ENCODE results near the gene SCGB3A1. TPM values are rescaled to one million over a fixed set of nuclear protein-coding genes. Genes with fewer than 3 reads are reported as not detected.

SCGB3A1 gene
- total and polyA plus RNA-seq, 2 of the 4 experiments (the other 2 are of a cell fraction) = not detected

- Histone ChIP-seq H3K9ac (ENCODE audit: low read depth, low read length) (no peak overlapping the region), H4K20me1 (ENCODE audit: insufficient read depth, low read length) (no peaks in the 10 kb centered on the region; the same call in 1 of the 2 replicates), H3K27me3 (ENCODE audit: control insufficient read depth, insufficient read depth, low read length) (no peaks in the 10 kb centered on the region; the same call in 1 of the 2 replicates), H3K4ac (ENCODE audit: low read depth, low read length) (no peak overlapping the region), H2BK120ac (ENCODE audit: low read depth, low read length) (no peak overlapping the region), H2BK15ac (ENCODE audit: low read depth, low read length) (no peak overlapping the region), H3K18ac (ENCODE audit: low read depth, low read length) (no peak overlapping the region), H3K14ac (replicated peaks; ENCODE audit: low read depth, low read length) (no peak overlapping the region), H3K4me2 (ENCODE audit: low read depth, low read length) (no peak overlapping the region), H2AFZ (replicated peaks; ENCODE audit: low read length, poor library complexity) (no peak overlapping the region), H3K27ac (ENCODE audit: insufficient read depth, low read length) (no peak overlapping the region), H3K9me3 (ENCODE audit: control insufficient read depth, insufficient read depth, low read length) (no peaks in the 10 kb centered on the region), H2BK20ac (ENCODE audit: low read depth, low read length) (no peak overlapping the region), H2BK5ac (ENCODE audit: low read depth, low read length, poor library complexity, severe bottlenecking) (no peak overlapping the region), H4K91ac (ENCODE audit: insufficient read depth, low read depth, low read length) (no peak overlapping the region), H4K8ac (ENCODE audit: low read depth in 2 of 2, low read length in 2 of 2) (no peak overlapping the region), H4K5ac (ENCODE audit: low read depth, low read length) (no peak overlapping the region), H3K23ac (ENCODE audit: low read depth, low read length) (no peak overlapping the region), H3K9me1 (ENCODE audit: insufficient read depth, low read length) (no peaks in the 10 kb centered on the region), H2AK5ac (ENCODE audit: low read depth, low read length) (no peak overlapping the region), H3K4me1 (ENCODE audit: control insufficient read depth, insufficient read depth, low read length) (no peaks in the 10 kb centered on the region), H2AK9ac (replicated peaks; ENCODE audit: low read depth, low read length, poor library complexity) (no peak overlapping the region), H3K56ac (ENCODE audit: extremely low read depth, insufficient read depth, low read length) (no peak overlapping the region), H3K4me3 (ENCODE audit: insufficient read depth, low read depth, low read length) (no peak overlapping the region), H3K36me3 (ENCODE audit: control insufficient read depth, insufficient read depth, low read length) (no peaks in the 10 kb centered on the region), H3K79me1 (ENCODE audit: low read depth in 1 of 2, low read length in 2 of 2) (no peaks in the 10 kb centered on the region)
- 60% methylated on average over 8 of the region's 27 CpGs; no CpG with 5 or more reads in 1 of the 2 experiments for WGBS, 2 experiments (ENCODE audit: extremely low coverage in 2 of 2, insufficient read length in 1 of 2)
- ATAC-seq (ENCODE audit: low read depth) (no peak), DNase-seq (no peak)
- intact Hi-C loops (cut with micrococcal nuclease) (no loop called here), in situ Hi-C loops (cut with MboI; ENCODE audit: low sequenced_read_pairs) (no loop called here), dilution Hi-C loops (cut with HindIII; ENCODE audit: low sequenced_read_pairs, unreplicated experiment) (no loop called here)
- ChIA-PET CTCF (no interaction called here), POLR2A (ENCODE audit: unreplicated experiment) (no interaction called here)
- TF ChIP-seq ELK1 (IDR thresholded peaks at IDR 0.05; ENCODE audit: borderline replicate concordance, low read depth, low read length) = no peak
- no peak for TF ChIP-seq MAFK (IDR thresholded peaks at IDR 0.05; ENCODE audit: low read depth, low read length)
- no peak for TF ChIP-seq CTCF (conservative IDR thresholded peaks at IDR 0.05; ENCODE audit: low read depth, low read length)
- TF ChIP-seq RCOR1 (IDR thresholded peaks at IDR 0.05; ENCODE audit: insufficient replicate concordance, low read length) = no peak
- no peak for TF ChIP-seq RFX5 (IDR thresholded peaks at IDR 0.05; ENCODE audit: low read depth, low read length)
- TF ChIP-seq CEBPB (IDR thresholded peaks at IDR 0.05; ENCODE audit: low read depth, low read length) = no peak
- TF ChIP-seq USF2 (IDR thresholded peaks at IDR 0.05; ENCODE audit: low read depth, low read length) = no peak
- TF ChIP-seq RAD21 (IDR thresholded peaks at IDR 0.05; ENCODE audit: low read length) = no peak
- TF ChIP-seq POLR2A (IDR thresholded peaks at IDR 0.05; ENCODE audit: low read depth, low read length) = no peak
- no peak for TF ChIP-seq NFE2L2 (IDR thresholded peaks at IDR 0.05; ENCODE audit: low read depth, low read length)
- TF ChIP-seq BHLHE40 (IDR thresholded peaks at IDR 0.05; ENCODE audit: low read depth, low read length) = no peak
- TF ChIP-seq CHD1 (IDR thresholded peaks at IDR 0.05; ENCODE audit: low read depth, low read length) = no peak
- no peak for TF ChIP-seq SMC3 (IDR thresholded peaks at IDR 0.05; ENCODE audit: low read depth, low read length)
- no peak for TF ChIP-seq MAZ (IDR thresholded peaks at IDR 0.05; ENCODE audit: borderline replicate concordance, low read depth, low read length)
- TF ChIP-seq MXI1 (IDR thresholded peaks at IDR 0.05; ENCODE audit: borderline replicate concordance, low read depth, low read length) = no peak
- BruUV-seq (replicated peaks) = no TSS peak
Measured at GRCh38 chr5:180639741-180640610, 48.7 kb upstream of the SCGB3A1 start.
